ENCODE results near the gene ERC1.

ERC1 gene

DNA sequence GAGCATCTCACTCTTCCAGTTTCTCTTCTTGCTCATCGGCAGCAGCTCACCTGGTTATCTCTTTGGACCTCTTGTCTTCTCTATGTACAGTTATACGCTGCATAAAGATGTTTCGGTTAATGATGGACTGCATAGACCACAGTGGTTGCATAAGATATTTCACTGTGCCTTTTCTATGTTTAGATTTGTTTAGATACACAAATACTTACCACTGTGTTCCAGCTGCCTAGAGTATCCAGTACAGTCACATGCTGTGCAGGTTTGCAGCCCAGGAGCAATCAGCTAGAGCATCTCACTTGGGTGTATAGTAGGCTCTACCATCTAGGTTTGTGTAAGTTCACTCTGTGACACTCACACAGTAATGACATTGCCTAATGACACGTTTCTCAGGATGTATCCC lies 545.8 kb downstream of the ERC1 start:
- Histone ChIP-seq H3K27ac (ENCODE audit: low read depth, low read length) (no peak overlapping the region), H3K9me2 (replicated peaks; ENCODE audit: control insufficient read depth, low read length) (no peaks in the 10 kb centered on the region), H3K9me3 (ENCODE audit: control insufficient read depth, insufficient read depth, low read length) (no peaks in the 10 kb centered on the region), H3K27me3 (ENCODE audit: control insufficient read depth, low read length) (peaks cover 59% of the 10 kb centered on the region), H3K4me2 (ENCODE audit: low read length) (no peak overlapping the region), H3K79me2 (ENCODE audit: control insufficient read depth, low read length) (no peaks in the 10 kb centered on the region), H3F3A (ENCODE audit: control insufficient read depth, insufficient read depth) (peaks cover 6% of the 10 kb centered on the region), H3K36me3 (ENCODE audit: control insufficient read depth, low read length) (no peaks in the 10 kb centered on the region), H3K4me1 (ENCODE audit: control insufficient read depth, low read length) (peaks cover 29% of the 10 kb centered on the region), H3K4me3 (ENCODE audit: low read length) (no peak overlapping the region), H4K20me1 (ENCODE audit: control insufficient read depth, insufficient read depth, low read depth, low read length) (no peaks in the 10 kb centered on the region; the same call in none of the 2 replicates)
- TF ChIP-seq, protein P1, sequence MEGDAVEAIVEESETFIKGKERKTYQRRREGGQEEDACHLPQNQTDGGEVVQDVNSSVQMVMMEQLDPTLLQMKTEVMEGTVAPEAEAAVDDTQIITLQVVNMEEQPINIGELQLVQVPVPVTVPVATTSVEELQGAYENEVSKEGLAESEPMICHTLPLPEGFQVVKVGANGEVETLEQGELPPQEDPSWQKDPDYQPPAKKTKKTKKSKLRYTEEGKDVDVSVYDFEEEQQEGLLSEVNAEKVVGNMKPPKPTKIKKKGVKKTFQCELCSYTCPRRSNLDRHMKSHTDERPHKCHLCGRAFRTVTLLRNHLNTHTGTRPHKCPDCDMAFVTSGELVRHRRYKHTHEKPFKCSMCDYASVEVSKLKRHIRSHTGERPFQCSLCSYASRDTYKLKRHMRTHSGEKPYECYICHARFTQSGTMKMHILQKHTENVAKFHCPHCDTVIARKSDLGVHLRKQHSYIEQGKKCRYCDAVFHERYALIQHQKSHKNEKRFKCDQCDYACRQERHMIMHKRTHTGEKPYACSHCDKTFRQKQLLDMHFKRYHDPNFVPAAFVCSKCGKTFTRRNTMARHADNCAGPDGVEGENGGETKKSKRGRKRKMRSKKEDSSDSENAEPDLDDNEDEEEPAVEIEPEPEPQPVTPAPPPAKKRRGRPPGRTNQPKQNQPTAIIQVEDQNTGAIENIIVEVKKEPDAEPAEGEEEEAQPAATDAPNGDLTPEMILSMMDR (IDR thresholded peaks at IDR 0.05; ENCODE audit: low read depth, low read length, poor library complexity, severe bottlenecking) = no peak
- TF ChIP-seq EZH2phosphoT487 (IDR thresholded peaks at IDR 0.05; ENCODE audit: borderline replicate concordance, low read length) = no peak

DNA sequence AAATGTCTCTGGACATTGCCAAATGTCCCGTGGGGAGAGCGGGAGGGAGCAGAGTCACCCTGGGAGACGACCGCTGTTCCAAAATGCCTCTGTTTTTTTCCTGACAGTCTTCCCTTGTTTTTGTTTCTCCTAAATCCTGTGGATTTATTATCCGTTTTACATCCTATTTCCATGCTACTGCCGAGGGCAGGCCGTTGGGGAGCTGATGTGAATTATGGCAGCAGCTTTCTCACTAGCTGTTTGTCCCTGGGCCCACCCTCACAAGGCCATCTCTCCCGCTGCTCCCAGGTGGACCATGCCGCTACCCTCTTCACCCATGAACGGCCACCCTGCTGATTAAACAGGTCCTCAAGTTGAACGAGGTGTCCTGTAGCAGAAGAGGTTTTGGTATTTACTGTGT lies 548.1 kb downstream of the ERC1 start:
- Histone ChIP-seq H3K9me2 (replicated peaks; ENCODE audit: control insufficient read depth, low read length) (no peaks in the 10 kb centered on the region), H3K9me3 (ENCODE audit: control insufficient read depth, insufficient read depth, low read length) (no peaks in the 10 kb centered on the region), H3K36me3 (ENCODE audit: control insufficient read depth, low read length) (no peaks in the 10 kb centered on the region), H3F3A (ENCODE audit: control insufficient read depth, insufficient read depth) (no peaks in the 10 kb centered on the region), H3K4me1 (ENCODE audit: control insufficient read depth, low read length) (peaks cover 6% of the 10 kb centered on the region), H3K27ac (ENCODE audit: low read depth, low read length) (no peak overlapping the region), H3K79me2 (ENCODE audit: control insufficient read depth, low read length) (no peaks in the 10 kb centered on the region), H3K4me3 (ENCODE audit: low read length) (no peak overlapping the region), H4K20me1 (ENCODE audit: control insufficient read depth, insufficient read depth, low read depth, low read length) (no peaks in the 10 kb centered on the region; the same call in 1 of the 2 replicates), H3K4me2 (ENCODE audit: low read length) (no peak overlapping the region), H3K27me3 (ENCODE audit: control insufficient read depth, low read length) (peaks cover 40% of the 10 kb centered on the region)
- TF ChIP-seq, protein P1 (IDR thresholded peaks at IDR 0.05; ENCODE audit: low read depth, low read length, poor library complexity, severe bottlenecking) = no peak
- no peak for TF ChIP-seq EZH2phosphoT487 (IDR thresholded peaks at IDR 0.05; ENCODE audit: borderline replicate concordance, low read length)

DNA sequence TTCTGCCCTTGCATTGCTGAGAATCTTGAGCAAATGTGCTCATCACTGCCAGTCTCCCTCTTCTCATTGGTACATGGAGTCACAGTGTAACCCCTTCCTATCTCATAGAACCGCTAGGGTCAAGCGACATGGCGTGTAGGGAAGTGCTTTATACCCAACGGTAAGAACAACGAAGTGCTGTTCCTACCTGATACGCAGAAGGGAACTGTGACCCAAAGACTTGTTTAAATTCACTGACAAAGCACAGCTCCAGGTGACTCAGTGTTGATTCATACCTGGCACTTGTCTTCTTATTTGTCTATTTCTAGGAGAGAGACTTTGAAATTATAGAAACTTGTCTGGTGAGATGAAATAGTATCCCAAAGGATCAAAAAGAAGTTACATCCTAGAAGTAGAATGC lies 549.7 kb downstream of the ERC1 start:
- no peaks in the 10 kb centered on the region for H3F3A ChIP-seq (ENCODE audit: control insufficient read depth, insufficient read depth)
- H4K20me1 ChIP-seq (ENCODE audit: control insufficient read depth, insufficient read depth, low read depth, low read length) = no peaks in the 10 kb centered on the region; the same call in 1 of the 2 replicates
- no peaks in the 10 kb centered on the region for H3K79me2 ChIP-seq (ENCODE audit: control insufficient read depth, low read length)

More for the DNA sequence above, 549.7 kb downstream of the ERC1 start:
- Histone ChIP-seq H3K4me1 (ENCODE audit: control insufficient read depth, low read length) (peaks cover 8% of the 10 kb centered on the region), H3K9me3 (ENCODE audit: control insufficient read depth, insufficient read depth, low read length) (no peaks in the 10 kb centered on the region), H3K4me2 (ENCODE audit: low read length) (no peak overlapping the region), H3K36me3 (ENCODE audit: control insufficient read depth, low read length) (no peaks in the 10 kb centered on the region), H3K4me3 (ENCODE audit: low read length) (no peak overlapping the region), H3K9me2 (replicated peaks; ENCODE audit: control insufficient read depth, low read length) (no peaks in the 10 kb centered on the region), H3K27ac (ENCODE audit: low read depth, low read length) (no peak overlapping the region), H3K27me3 (ENCODE audit: control insufficient read depth, low read length) (peaks cover 37% of the 10 kb centered on the region)
- TF ChIP-seq, protein P1 (IDR thresholded peaks at IDR 0.05; ENCODE audit: low read depth, low read length, poor library complexity, severe bottlenecking) = no peak
- TF ChIP-seq EZH2phosphoT487 (IDR thresholded peaks at IDR 0.05; ENCODE audit: borderline replicate concordance, low read length) = no peak

Measured in DOHH2 (cell line).